ENCODE data around the gene RLF. TPM values are rescaled to one million over a fixed set of nuclear protein-coding genes. Genes with fewer than 3 reads are reported as not detected.

Gene RLF
- total RNA-seq, 1 donor from 2014 or later: 18.0 TPM

- no peak for DNase-seq (ENCODE audit: low spot score)
- Mint-ChIP-seq H3K27ac (ENCODE audit: unreplicated experiment) (no peak overlapping the region), H3K9me3 (ENCODE audit: unreplicated experiment) (no peaks in the 10 kb centered on the region), H3K27me3 (ENCODE audit: unreplicated experiment) (no peaks in the 10 kb centered on the region), H3K36me3 (ENCODE audit: low read depth, unreplicated experiment) (peaks cover 27% of the 10 kb centered on the region), H3K4me3 (ENCODE audit: unreplicated experiment) (peak overlapping the region; percentile 57), H3K4me1 (ENCODE audit: unreplicated experiment) (no peaks in the 10 kb centered on the region)
- TF ChIP-seq CTCF (IDR thresholded peaks at IDR 0.05; ENCODE audit: unreplicated experiment): no peak
These were observed 111.5 kb downstream of the RLF start for GRCh38 chr1:40272653-40273213.

- Mint-ChIP-seq H3K9me3 (ENCODE audit: unreplicated experiment) (no peaks in the 10 kb centered on the region), H3K36me3 (ENCODE audit: low read depth, unreplicated experiment) (peaks cover 27% of the 10 kb centered on the region), H3K4me3 (ENCODE audit: unreplicated experiment) (no peak overlapping the region), H3K27me3 (ENCODE audit: unreplicated experiment) (no peaks in the 10 kb centered on the region), H3K27ac (ENCODE audit: unreplicated experiment) (no peak overlapping the region), H3K4me1 (ENCODE audit: unreplicated experiment) (no peaks in the 10 kb centered on the region)
- no peak for DNase-seq (ENCODE audit: low spot score)
- TF ChIP-seq CTCF (IDR thresholded peaks at IDR 0.05; ENCODE audit: unreplicated experiment): no peak
These were observed 112.5 kb downstream of the RLF start for GRCh38 chr1:40273547-40274166.

- Mint-ChIP-seq H3K36me3 (ENCODE audit: low read depth, unreplicated experiment) (peaks cover 27% of the 10 kb centered on the region), H3K4me1 (ENCODE audit: unreplicated experiment) (no peaks in the 10 kb centered on the region), H3K27me3 (ENCODE audit: unreplicated experiment) (no peaks in the 10 kb centered on the region), H3K27ac (ENCODE audit: unreplicated experiment) (no peak overlapping the region), H3K9me3 (ENCODE audit: unreplicated experiment) (no peaks in the 10 kb centered on the region), H3K4me3 (ENCODE audit: unreplicated experiment) (no peak overlapping the region)
- no peak for TF ChIP-seq CTCF (IDR thresholded peaks at IDR 0.05; ENCODE audit: unreplicated experiment)
- no peak for DNase-seq (ENCODE audit: low spot score)
These were observed 113.1 kb downstream of the RLF start for GRCh38 chr1:40274331-40274730.

GRCh38 chr1:40276122-40276521 lies 114.9 kb downstream of the RLF start:
- no peak for TF ChIP-seq CTCF (IDR thresholded peaks at IDR 0.05; ENCODE audit: unreplicated experiment)
- Mint-ChIP-seq H3K36me3 (ENCODE audit: low read depth, unreplicated experiment) (peaks cover 13% of the 10 kb centered on the region), H3K4me1 (ENCODE audit: unreplicated experiment) (no peaks in the 10 kb centered on the region), H3K27me3 (ENCODE audit: unreplicated experiment) (no peaks in the 10 kb centered on the region), H3K9me3 (ENCODE audit: unreplicated experiment) (no peaks in the 10 kb centered on the region), H3K27ac (ENCODE audit: unreplicated experiment) (no peak overlapping the region), H3K4me3 (ENCODE audit: unreplicated experiment) (peak overlapping the region; percentile 5)
- DNase-seq (ENCODE audit: low spot score): no peak

- no peaks in the 10 kb centered on the region for H3K9me3 Mint-ChIP-seq (ENCODE audit: unreplicated experiment)
- peaks cover 13% of the 10 kb centered on the region for H3K36me3 Mint-ChIP-seq (ENCODE audit: low read depth, unreplicated experiment)
- H3K27ac Mint-ChIP-seq (ENCODE audit: unreplicated experiment): no peak overlapping the region
- no peaks in the 10 kb centered on the region for H3K4me1 Mint-ChIP-seq (ENCODE audit: unreplicated experiment)
- DNase-seq (ENCODE audit: low spot score): no peak
- TF ChIP-seq CTCF (IDR thresholded peaks at IDR 0.05; ENCODE audit: unreplicated experiment): no peak
- H3K27me3 Mint-ChIP-seq (ENCODE audit: unreplicated experiment): peaks cover 2% of the 10 kb centered on the region
- no peak overlapping the region for H3K4me3 Mint-ChIP-seq (ENCODE audit: unreplicated experiment)
These were observed 120.7 kb downstream of the RLF start for GRCh38 chr1:40281853-40282252.

Measured in endothelial cell (in vitro differentiated cells).